Nucleus accumbens (tissue), 56 donors: ENCODE measurements around the gene FKTN.

Source experiments
- DNase-seq, 56 donors: peaks; one replicate each; lab custom pipeline; 2025; lab: John Stamatoyannopoulos, UW

The FKTN gene

GRCh38 chr9:105673850-105674387, 116.0 kb downstream of the FKTN start:
- DNase-seq: no peak

GRCh38 chr9:105676351-105676923, 118.5 kb downstream of the FKTN start:
- no peak for DNase-seq

GRCh38 chr9:105678163-105678562, 120.2 kb downstream of the FKTN start:
- no peak for DNase-seq

GRCh38 chr9:105678781-105679180, 120.8 kb downstream of the FKTN start:
- DNase-seq: no peak

GRCh38 chr9:105679257-105680022, 121.5 kb downstream of the FKTN start:
- DNase-seq: no peak

GRCh38 chr9:105681313-105681712, 123.4 kb downstream of the FKTN start:
- DNase-seq: no peak

- no peak for DNase-seq
Observed at GRCh38 chr9:105681724-105682123, 123.8 kb downstream of the FKTN start.

- DNase-seq: no peak
Observed at GRCh38 chr9:105683688-105684275, 125.9 kb downstream of the FKTN start.

- no peak for DNase-seq
Observed at GRCh38 chr9:105686936-105687335, 129.0 kb downstream of the FKTN start.
